ENCODE measurements around the gene ZSWIM8.
"Not testable (repeated sequence)": the region's sequence is repeated elsewhere in the genome, so short reads cannot be mapped to it uniquely, and the experiment has no call there.

ZSWIM8 gene

GRCh38 chr10:73816917-73817729 is 31.7 kb downstream of the ZSWIM8 start:
- DNase-seq = no peak

DNA sequence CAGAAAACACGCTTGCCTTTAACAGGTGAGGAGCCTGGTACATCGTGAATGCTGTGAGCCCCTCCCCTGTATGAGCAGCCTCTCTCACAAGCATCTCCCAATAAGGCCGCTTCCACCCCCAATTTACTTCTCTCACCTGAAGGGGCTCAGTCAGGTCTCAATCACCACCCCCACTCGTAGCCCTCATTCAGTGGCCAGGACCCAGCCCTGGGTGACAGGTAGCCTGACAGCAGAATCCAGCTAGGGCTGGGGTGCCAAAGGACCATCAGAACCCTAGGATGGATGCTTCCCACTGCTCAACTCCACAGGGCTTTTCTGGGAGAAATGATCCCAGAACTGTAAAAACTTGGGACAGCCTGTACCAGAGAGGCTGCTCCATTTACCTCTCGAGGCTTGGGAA is 32.4 kb downstream of the ZSWIM8 start:
- no peak for DNase-seq

GRCh38 chr10:73818402-73818801 is 33.0 kb downstream of the ZSWIM8 start:
- no peak for DNase-seq

DNA sequence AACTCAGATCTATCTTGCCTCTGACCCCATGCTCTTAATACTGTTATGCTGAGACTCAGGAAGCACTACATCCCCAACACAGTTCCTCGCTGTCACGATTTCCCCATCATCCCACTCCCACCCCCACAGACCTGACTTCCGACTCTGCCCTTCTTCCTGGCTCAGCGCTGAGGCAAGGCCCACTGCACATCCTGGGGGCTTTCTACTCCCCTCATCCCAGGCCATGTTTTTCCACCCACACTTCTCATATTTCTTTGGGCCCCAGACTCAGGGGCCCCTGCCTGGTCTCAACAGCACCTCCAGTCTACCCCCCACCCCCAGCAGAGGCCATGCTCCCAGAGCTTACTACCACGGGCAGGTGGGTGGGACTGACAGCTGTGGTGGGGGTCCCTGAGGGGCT is 33.7 kb downstream of the ZSWIM8 start:
- DNase-seq = no peak

- no peak for DNase-seq
Observed at GRCh38 chr10:73819513-73820093, 34.2 kb downstream of the ZSWIM8 start.

DNA sequence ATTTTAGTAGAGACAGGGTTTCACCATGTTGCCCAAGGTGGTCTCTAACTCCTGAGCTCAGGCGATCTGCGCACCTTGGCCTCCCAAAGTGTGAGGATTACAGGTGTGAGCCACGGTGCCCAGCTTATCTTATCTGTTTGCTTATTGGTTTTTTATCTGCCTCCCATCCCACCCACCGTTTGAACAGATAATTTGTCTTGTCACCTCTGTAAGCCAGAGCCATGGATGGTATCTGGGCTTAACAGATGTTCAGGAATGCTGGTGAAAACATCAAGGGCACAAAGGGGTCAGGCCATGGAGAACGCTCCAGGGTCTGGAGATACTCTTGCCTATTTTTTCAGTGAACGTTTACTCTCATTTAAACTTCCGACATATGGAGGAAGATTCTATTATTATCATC is 38.0 kb downstream of the ZSWIM8 start:
- no peak for DNase-seq

GRCh38 chr10:73824146-73824725 is 38.8 kb downstream of the ZSWIM8 start:
- no peak for DNase-seq

- no peak for DNase-seq
Observed at GRCh38 chr10:73827346-73828089, 42.1 kb downstream of the ZSWIM8 start.

GRCh38 chr10:73828161-73828560 is 42.8 kb downstream of the ZSWIM8 start:
- DNase-seq = no peak

DNA sequence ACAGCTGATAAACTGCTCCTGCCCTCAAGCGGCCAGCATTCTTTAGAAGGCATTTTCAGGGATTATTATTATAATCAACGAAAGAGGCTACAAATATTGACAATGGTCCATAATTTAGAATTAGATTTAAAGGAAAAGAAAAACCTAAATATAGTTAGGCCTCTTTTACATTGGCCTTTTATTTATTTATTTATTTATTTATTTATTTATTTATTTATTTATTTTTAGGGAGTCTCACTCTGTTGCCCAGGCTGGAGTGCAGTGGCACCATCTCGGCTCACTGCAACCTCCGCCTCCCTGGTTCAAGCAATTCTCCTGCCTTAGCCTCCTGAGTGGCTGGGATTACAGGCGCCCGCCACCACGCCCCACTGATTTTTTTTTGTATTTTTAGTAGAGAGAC is 43.7 kb downstream of the ZSWIM8 start:
- not testable (repeated sequence) for DNase-seq

DNA sequence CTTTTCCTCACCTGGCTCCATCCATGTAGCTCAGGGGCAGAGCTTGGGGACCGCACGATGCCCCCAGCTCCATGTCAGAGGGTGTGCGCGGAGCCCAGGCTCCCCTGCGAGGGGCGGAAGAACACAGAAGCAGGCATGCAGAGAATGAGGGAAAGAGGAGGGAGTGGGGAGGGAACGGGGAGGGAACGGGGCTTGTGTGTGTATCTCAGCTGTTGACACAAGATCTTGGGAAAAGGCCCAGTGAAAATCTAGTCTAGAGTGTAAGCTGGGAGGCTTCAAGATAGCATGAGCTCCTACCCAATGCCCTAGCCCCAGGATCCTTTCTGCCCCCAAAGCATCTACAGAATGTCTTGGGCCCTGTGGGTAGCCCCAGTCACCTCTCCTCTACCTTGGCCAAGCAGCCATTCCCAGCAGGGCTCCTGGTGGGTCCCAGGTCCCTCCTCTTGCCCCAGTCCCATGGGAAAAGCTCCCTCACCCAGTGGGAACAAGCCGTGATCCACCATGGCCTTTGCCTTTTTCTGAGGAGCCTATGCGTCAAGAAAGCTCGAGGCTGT is 51.1 kb downstream of the ZSWIM8 start:
- no peak for DNase-seq

DNA sequence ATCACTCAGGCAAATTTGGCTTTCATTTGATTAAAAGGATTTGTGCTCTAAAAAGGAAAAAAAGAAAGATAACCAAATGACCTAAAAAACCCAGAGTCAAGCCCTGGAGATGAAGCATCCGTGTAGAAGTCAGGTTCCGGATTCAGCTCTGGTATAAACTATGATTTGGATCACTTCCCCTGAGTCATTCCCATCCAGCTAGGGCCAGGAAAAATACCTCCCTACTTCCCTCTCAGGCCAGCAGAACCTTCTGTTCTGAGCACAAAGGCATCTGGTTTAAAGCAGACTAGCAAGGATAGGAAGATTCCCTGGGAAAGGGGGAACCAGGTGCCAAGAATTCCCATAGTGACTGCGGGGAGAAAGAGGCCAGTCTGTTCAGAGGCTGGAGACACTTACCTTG is 51.7 kb downstream of the ZSWIM8 start:
- DNase-seq = no peak

DNA sequence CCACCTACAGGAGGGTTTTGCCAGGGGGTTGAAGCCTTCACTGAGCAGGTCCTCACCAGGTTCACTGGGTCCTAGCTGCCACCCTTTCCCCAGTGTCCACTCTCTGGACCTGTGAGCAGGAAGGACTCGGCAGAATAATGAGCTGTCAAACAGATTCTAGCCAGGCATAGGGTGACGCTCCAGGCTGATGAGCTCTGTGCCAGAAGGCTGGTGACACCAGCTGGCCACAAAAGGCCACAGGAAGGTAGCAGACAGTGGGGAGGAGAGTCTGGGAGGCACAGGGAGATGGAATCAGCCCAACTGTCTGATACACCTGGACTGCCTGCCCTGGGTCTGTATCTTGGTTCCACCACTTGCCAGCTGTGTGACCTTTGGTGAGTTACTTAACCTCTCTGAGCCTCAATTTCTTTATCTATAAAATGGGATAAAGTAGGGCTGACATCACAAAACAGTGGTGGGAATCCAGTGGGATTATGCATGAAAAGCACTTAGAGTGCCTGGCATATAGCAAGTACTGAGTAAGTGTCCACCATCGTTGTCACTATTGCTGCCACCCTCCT is 52.7 kb downstream of the ZSWIM8 start:
- DNase-seq = no peak

DNA sequence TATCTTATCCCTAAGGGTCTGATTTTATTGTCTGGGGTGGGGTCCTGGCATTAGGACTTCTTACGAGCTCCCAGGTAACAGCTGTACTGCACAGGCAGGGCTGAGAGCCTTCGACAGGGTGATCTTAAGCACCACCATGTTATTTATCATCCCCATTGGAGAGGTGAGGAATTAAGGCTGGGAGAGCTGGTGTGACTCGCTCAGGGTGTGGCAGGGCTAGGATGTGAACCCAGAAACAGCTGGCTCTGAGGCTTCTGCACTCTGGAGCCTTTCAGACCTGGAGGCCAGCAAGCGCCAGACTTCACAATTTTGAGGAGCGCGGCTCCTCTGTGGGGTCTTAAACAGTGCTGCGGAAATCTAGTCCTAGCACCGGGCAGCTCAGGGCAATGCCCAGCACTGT is 53.4 kb downstream of the ZSWIM8 start:
- DNase-seq = no peak

DNA sequence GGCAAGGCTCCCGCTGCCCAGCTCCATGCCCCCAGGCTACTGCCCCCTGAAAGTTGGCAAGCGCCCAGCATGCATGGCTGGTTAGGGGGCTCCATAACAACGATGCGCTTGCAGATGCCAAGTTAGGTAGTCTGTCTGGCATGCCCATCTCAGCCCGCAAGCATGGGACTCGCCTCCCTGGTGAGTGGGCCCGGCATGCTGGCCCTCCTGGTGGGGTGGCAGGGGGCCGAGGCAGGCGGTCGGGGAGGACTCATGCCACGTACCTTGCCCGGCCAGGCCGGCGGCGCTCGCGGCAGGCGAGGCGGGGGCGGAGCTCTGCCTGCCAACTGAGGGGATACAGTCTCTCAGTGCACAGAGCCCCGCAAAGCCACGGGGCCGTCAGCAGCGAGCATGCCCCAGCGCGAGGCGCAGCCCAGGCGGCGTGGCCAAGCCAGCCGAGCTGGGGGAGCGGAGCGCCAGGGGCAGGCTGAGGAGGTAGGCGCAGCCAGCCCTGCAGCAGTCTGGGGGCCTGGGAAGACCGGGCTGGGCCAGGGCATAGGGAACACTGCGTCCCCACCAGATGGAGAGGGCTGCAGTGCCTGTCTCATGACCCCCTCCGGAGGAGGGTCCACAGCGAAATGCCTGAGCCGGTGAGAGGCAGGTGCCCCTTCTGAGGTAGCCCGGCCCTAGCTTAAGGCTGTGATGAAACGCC is 54.0 kb downstream of the ZSWIM8 start:
- no peak for DNase-seq

DNA sequence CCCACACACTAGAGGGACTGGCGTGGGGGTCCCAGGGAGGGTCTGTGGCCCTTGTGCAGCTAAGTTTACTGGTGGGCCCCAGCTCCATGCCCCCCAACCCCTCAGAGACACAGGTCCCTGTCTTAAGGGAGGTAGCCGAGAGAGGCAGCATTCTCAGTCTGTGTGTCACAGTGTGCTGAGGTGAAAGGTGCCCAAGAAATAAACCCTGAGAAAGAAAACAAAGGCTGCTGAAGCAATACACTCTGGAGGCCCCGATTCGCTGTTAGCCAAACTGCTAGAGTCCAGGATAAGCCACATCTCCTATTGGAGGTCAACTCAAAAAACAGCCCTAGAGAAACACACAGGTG is 54.6 kb downstream of the ZSWIM8 start:
- no peak for DNase-seq

DNA sequence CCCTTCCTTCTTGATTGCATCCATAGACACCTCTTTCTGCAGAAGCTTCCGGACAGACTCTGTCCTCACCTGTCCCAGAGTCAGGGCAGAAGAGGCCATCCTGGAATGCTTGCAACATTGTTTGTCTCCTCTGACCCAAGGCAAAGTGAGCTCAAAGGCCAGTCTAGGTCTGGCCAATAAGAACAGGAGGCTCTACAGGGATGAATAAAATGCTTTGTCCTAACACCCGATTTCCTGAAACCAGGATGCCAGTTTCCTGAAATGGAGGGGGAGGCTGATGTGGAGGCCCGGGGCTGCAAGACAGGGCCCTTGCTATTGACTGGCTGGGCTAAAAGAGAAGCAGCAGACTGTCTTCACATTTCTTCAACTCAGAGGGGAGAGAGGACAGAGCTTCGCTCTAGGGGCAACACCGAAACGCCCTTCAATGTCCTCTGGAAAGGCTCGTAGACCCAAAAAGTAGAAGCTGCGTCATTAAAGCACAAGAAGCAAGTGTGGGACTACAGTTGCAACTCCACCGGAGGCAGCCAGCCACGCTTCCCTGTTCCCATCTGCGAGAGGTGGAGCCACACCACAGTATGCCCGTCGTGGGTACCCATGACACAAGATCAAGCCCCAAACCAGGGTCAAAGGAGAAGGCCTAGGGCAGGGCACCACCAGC is 55.1 kb downstream of the ZSWIM8 start:
- DNase-seq = no peak

- no peak for DNase-seq
Observed at GRCh38 chr10:73841061-73841421, 55.6 kb downstream of the ZSWIM8 start.

DNA sequence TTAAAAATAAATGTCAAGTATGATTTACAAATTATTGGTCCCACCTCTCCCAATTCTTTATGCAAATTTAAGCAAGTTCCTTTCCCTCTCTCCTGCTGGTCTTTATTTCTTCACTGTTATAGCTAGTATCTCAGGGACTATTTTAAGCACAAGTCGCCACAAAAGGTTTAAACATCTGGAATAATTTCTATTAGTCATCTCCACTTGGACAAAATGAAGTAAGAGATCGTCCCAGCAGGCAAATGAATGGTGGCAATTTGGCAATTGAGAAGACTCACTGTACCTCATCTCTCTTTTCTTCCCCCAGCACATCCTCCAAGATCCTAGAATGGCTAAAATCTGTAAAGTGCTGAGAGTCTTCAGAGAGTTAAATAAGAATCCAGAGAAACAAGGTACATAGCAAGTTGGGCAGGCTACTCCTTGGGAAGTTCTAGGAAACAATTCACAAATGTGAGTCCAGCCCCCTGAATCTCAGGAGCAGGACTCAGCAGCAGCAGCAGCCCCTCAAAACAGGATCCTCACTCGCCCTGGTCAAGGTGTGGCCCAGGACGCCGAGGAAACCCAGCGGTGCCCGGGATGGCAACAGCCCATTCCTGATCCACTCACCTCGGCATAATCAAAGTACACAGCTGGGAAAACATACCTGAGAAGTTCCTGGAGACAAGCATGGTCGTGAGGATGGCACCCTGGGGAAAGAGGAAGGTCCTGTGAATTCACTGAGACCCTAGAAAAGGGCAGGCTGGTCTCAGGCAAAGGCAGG is 56.3 kb downstream of the ZSWIM8 start:
- DNase-seq = no peak

GRCh38 chr10:73842349-73842748 is 56.9 kb downstream of the ZSWIM8 start:
- no peak for DNase-seq

- no peak for DNase-seq
Observed at GRCh38 chr10:73843261-73843660, 57.9 kb downstream of the ZSWIM8 start.

All from CD4-positive, alpha-beta T cell treated with Interleukin-4 for 1 hour (primary cell).